GM12878 (cell line): ENCODE measurements around the gene NAA35.

Experiments used
- BCLAF1 ChIP-seq: fragments of 450-650 bp; IDR thresholded peaks from 2 replicates; pipeline ENCODE4 v1.6.1; 2017; ENCODE audit warnings: antibody characterized with exemption, mild to moderate bottlenecking, moderate library complexity
- CEBPB ChIP-seq, 2 experiments: fragments of 150-350 bp in 1 of 2; IDR thresholded peaks; 2 replicates each; pipeline ENCODE4 v1.6.1; 2012 to 2014; ENCODE audit warnings: low read depth in 2 of 2, low read length in 2 of 2, borderline replicate concordance in 1 of 2, inconsistent platforms in 1 of 2
- EZH2 ChIP-seq: IDR thresholded peaks from 2 replicates; pipeline ENCODE4 v1.6.1; 2012; ENCODE audit warnings: low read depth, mild to moderate bottlenecking, control low read depth, inconsistent platforms, low read length, borderline replicate concordance; ENCODE audit not compliant: control insufficient read depth
- JUND ChIP-seq: IDR thresholded peaks from 2 replicates; pipeline ENCODE4 v1.6.1; 2012; ENCODE audit warnings: low read depth, mild to moderate bottlenecking, low read length, improper control_type of control experiment, moderate library complexity
- POLR2A ChIP-seq: IDR thresholded peaks from 2 replicates; pipeline ENCODE4 v1.6.1; 2011; ENCODE audit warnings: low read depth, mild to moderate bottlenecking, low read length
- POLR2AphosphoS5 ChIP-seq: IDR thresholded peaks from 2 replicates; pipeline ENCODE4 v1.6.1; 2011; ENCODE audit warnings: mild to moderate bottlenecking, low read length, inconsistent platforms
- RB1 ChIP-seq: fragments of 450-650 bp; formaldehyde crosslinking; IDR thresholded peaks from 2 replicates; pipeline ENCODE4 v1.6.1; 2017; ENCODE audit warnings: mild to moderate bottlenecking, borderline replicate concordance

GRCh38 chr9:85971731-85972130 is 30.8 kb downstream of the NAA35 start:
- TF ChIP-seq CEBPB (IDR thresholded peaks at IDR 0.05; ENCODE audit: borderline replicate concordance in 1 of 2, low read depth in 2 of 2, low read length in 2 of 2) (no peak), BCLAF1 (no peak), POLR2AphosphoS5 (no peak), RB1 (no peak), EZH2 (no peak), POLR2A (no peak), JUND (no peak)
